Fibroblast of the aortic adventitia (primary cell): ENCODE data around the gene LGALS3. TPM values are rescaled to one million over a fixed set of nuclear protein-coding genes. Genes with fewer than 3 reads are reported as not detected.

Experiments used
- DNase-seq: peaks from one replicate; pipeline ENCODE4 v3.0.0-alpha.2; 2010; ENCODE audit warnings: low read depth
- H3K4me3 ChIP-seq: 2 replicates; pipeline ENCODE4 v1.5.1; 2011; ENCODE audit warnings: low read depth, mild to moderate bottlenecking, control low read depth, low read length, moderate library complexity
- total RNA-seq: library from RNA; depleted of rRNA; stranded (reverse); fragments of >200 nt; gene quantifications from 2 replicates; pipeline ENCODE4 v1.2.3, GENCODE V29; 2012; ENCODE audit warnings: low replicate concordance
- TF ChIP-seq, protein P1 (sequence below): IDR thresholded peaks from 2 replicates; pipeline ENCODE4 v1.5.1; 2011; ENCODE audit warnings: mild to moderate bottlenecking, low read length, control low read depth, inconsistent platforms; ENCODE audit not compliant: insufficient read depth

Gene LGALS3
- total RNA-seq, 1 donor: 475 TPM

DNA sequence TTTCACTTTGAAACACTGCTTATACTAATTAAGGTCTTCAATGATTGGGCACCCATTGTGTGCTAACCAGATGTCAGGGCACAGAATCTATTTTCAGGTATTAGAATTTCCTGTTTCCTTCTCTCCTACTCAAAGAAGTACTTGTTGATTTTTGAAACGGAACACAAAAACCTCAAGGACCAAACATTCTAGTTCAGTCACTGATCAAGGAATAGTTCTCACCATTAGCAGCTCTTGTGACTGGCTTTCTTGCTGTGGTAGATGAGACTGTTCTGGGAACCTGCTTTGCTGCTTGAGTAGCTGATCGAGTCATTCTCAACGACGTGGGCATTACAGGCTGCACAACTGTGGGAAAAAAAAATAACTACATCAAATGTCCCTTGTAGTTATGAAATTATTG, 51.4 kb downstream of the LGALS3 start:
- H3K4me3 ChIP-seq: no peak overlapping the region
- DNase-seq: no peak
- TF ChIP-seq, protein P1, sequence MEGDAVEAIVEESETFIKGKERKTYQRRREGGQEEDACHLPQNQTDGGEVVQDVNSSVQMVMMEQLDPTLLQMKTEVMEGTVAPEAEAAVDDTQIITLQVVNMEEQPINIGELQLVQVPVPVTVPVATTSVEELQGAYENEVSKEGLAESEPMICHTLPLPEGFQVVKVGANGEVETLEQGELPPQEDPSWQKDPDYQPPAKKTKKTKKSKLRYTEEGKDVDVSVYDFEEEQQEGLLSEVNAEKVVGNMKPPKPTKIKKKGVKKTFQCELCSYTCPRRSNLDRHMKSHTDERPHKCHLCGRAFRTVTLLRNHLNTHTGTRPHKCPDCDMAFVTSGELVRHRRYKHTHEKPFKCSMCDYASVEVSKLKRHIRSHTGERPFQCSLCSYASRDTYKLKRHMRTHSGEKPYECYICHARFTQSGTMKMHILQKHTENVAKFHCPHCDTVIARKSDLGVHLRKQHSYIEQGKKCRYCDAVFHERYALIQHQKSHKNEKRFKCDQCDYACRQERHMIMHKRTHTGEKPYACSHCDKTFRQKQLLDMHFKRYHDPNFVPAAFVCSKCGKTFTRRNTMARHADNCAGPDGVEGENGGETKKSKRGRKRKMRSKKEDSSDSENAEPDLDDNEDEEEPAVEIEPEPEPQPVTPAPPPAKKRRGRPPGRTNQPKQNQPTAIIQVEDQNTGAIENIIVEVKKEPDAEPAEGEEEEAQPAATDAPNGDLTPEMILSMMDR: no peak

DNA sequence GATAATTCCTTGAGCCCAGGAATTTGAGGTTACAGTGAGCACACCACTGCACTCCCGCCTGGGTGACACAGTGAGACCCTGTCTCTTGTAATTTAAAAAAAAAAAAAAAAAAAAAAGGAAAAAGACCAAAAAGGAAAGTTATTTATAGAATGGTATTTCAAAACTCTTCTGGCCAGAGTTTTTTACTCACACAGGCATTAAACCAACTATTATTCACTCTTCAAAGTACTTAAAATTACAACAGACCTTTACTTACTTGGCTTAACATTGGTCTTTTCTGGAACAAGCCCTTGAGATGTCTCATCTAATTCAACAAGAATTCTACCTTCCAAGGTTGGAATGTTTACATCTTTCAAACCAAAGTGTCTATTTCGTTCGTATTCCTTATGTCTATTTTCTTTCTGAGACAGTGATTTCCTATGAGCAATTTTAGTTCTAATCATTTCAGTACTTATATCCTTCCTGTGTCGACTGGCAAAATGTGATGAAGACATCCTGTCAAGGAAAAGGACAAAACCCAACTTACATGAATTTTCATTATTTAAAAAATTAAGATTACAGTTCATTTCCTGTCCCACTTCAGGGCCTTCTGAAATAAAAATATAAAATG, 59.7 kb downstream of the LGALS3 start:
- TF ChIP-seq, protein P1: no peak
- DNase-seq: peak; percentile 41
- H3K4me3 ChIP-seq: no peak overlapping the region

DNA sequence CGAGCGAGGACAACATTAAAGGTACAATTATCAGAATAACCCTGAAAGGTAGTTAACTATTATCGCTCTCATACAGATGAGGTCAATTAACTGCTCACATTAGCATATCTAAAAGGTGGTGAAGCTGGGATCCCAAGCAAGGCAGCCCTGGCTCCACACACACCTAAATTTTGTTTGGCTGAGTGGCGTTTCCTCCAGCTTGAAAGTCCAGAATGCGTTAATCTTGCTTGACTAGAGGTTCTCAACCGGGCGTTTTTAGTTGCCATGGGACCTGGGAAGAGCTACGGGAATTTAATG, 61.8 kb downstream of the LGALS3 start:
- TF ChIP-seq, protein P1: no peak
- H3K4me3 ChIP-seq: peak overlapping the region; percentile 96
- no peak for DNase-seq

DNA sequence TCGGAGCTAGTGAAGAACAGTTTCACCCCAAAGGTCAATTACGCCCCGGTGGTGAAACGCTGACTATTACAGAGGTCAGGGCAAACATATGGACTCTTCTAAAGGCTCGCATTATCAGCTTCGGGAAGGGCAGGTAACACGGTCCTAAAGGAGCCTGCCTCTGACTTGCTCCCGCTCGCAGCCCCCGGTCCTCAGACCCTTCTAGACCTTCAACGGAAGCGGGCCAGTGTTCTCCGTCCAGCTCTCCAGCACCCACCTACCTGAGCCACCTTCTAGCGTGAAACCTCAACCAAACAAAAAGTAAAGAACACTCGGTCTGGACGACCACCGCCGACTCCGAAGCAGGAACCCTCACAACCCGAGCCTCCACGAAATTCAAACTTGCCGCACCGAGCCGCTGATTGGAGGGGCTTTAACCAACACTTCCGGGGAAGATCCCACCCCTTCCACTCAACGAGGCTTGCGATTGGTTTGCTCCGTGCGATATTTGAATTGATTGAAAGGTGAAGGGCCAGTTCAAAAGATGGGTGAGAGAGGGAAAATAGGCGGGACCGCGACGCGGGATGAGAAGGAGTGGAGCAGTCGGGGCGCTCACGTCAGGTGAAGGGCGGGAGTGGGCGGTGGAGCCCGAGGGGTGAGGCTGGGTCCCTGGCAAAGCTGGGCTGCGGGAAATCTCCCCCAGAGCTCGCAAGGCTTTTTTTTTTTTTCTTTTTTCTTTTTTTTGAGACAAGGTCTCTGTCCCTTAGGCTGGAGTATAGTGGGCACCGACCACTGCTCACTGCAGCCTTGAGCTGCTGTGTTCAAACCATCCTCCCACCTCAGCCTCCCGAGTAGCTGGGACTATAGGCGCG, 62.4 kb downstream of the LGALS3 start, which contains the start of gene DLGAP5:
Gene DLGAP5 (minus strand): TSS at position 383 of the 851 bp plus-strand sequence. CDS start 2,406 bp downstream, outside the sequence.
- DNase-seq: peak; percentile 95
- H3K4me3 ChIP-seq: peak within 1 kb of the TSS; percentile 96
- TF ChIP-seq, protein P1: no peak

DNA sequence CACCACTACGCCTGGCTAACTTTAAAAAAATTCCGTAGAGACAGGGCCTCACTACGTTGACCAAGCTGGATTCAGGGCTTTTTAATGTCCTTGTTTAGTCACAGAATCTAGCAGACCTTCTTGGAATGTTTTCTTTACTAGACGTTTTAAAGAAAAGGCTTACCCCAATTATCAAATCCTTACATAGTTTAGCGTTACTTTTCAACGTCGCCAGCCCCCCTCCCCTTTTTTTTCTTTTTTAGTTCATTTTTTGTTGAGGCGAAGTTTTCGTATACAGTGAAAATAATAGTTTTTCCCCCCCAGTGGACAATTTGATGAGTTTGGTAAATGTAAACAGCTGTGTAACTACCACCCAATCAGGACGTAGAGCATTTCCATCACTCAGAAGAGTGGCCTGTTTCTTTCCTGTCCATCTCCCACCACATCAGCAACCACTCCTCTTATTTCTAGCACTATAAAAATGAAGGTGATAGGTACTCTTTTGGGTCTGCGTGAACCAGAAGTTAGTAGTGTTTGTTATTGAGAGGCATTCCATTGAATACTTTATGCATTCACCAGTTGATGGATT, 63.1 kb downstream of the LGALS3 start:
- TF ChIP-seq, protein P1: no peak
- DNase-seq: no peak
- H3K4me3 ChIP-seq: peak overlapping the region; percentile 96

DNA sequence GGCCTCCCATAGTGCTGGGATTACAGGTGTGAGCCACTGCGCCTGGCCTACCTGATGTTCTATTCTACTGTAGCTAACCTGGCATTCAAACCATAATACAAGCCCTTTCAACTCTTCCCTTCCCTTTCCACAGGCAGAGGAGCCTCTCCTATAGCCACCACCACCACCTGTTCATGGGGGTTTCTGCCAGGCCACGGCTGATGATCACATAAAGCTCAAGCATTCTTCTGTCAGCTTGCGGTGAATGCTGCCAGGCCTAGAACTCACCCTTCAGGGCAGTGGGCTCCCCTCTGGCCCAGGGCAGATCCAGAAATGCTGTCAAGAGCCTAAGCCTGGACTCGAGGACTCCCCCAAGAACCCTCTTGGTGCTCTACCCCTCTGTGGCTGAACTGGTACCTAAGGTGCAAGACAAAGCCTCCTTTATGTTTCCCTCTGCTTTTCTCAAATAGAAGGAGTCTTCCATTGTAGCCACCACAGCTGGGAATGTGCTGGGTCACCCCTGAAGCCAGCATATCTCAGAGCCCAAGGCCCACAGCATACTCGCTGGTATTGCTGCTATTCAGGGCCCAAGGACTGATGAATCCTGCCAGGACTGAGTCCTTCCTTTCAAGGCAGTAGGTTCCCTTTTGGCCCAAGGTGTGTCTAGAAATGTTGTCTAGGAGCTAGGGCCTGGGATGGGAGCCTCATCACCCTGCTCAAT, 65.8 kb downstream of the LGALS3 start:
- no peak overlapping the region for H3K4me3 ChIP-seq
- no peak for DNase-seq
- TF ChIP-seq, protein P1: no peak

Other genes with a start within 250 kb of the LGALS3 start
- gene GCH1, start 226.4 kb upstream of the LGALS3 start, total RNA-seq: 1.9 and 2.3 TPM in 2 replicates
- gene WDHD1, start 102.2 kb upstream of the LGALS3 start, total RNA-seq: 9.3 and 27.0 TPM in 2 replicates
- gene SOCS4, start 102.0 kb upstream of the LGALS3 start, total RNA-seq: 11.6 and 25.0 TPM in 2 replicates
- 16.2 and 71.8 TPM in 2 replicates for gene MAPK1IP1L, start 77.6 kb upstream of the LGALS3 start, total RNA-seq
- gene DLGAP5, start 62.3 kb downstream of the LGALS3 start, total RNA-seq: 0.49 and 23.8 TPM in 2 replicates
- gene FBXO34, start 142.2 kb downstream of the LGALS3 start, total RNA-seq: 19.7 and 26.5 TPM in 2 replicates